NCI-H345 treated with DMSO at 0.1 percent for 48 hours (cell line): Measurements from ENCODE around the gene SHMT2.

Experiments used
- DNase-seq: peaks from one replicate; lab custom pipeline; 2025; ENCODE audit not compliant: unreplicated experiment; lab: John Stamatoyannopoulos, UW

SHMT2 gene

GRCh38 chr12:57225680-57226210 lies 3.8 kb upstream of the SHMT2 start:
- no peak for DNase-seq

GRCh38 chr12:57226588-57227314 lies 2.8 kb upstream of the SHMT2 start:
- DNase-seq: no peak

GRCh38 chr12:57227315-57228115 lies 2.0 kb upstream of the SHMT2 start:
- no peak for DNase-seq

- DNase-seq: no peak
These were observed 371 bp upstream of the SHMT2 start for GRCh38 chr12:57229046-57229633.

- no peak for DNase-seq
These were observed 1.1 kb downstream of the SHMT2 start for GRCh38 chr12:57230381-57231155.

GRCh38 chr12:57231276-57232021 lies 1.9 kb downstream of the SHMT2 start:
- no peak for DNase-seq

GRCh38 chr12:57232156-57232756 lies 2.7 kb downstream of the SHMT2 start:
- DNase-seq: no peak

GRCh38 chr12:57233357-57234232 lies 4.1 kb downstream of the SHMT2 start:
- no peak for DNase-seq

- no peak for DNase-seq
These were observed 4.7 kb downstream of the SHMT2 start for GRCh38 chr12:57234233-57234570.

GRCh38 chr12:57234571-57235016 lies 5.1 kb downstream of the SHMT2 start:
- DNase-seq: no peak

- DNase-seq: no peak
These were observed 5.7 kb downstream of the SHMT2 start for GRCh38 chr12:57235017-57235727.

GRCh38 chr12:57235728-57236131 lies 6.2 kb downstream of the SHMT2 start:
- DNase-seq: no peak

GRCh38 chr12:57236201-57236924 lies 6.9 kb downstream of the SHMT2 start:
- no peak for DNase-seq

- DNase-seq: no peak
These were observed 7.5 kb downstream of the SHMT2 start for GRCh38 chr12:57236925-57237595.

GRCh38 chr12:57237596-57237931 lies 8.1 kb downstream of the SHMT2 start:
- no peak for DNase-seq

- DNase-seq: no peak
These were observed 8.7 kb downstream of the SHMT2 start for GRCh38 chr12:57237932-57238853.
